GM18499 (cell line): Measurements from ENCODE around the gene STAT1.

ENCODE experiments used
- ATAC-seq: cut with Tn5 transposase; IDR thresholded peaks from one replicate; pipeline ENCODE4 v1.9.1; 2021; ENCODE audit warnings: moderate number of reproducible peaks; ENCODE audit not compliant: insufficient read depth, unreplicated experiment

Gene STAT1

DNA sequence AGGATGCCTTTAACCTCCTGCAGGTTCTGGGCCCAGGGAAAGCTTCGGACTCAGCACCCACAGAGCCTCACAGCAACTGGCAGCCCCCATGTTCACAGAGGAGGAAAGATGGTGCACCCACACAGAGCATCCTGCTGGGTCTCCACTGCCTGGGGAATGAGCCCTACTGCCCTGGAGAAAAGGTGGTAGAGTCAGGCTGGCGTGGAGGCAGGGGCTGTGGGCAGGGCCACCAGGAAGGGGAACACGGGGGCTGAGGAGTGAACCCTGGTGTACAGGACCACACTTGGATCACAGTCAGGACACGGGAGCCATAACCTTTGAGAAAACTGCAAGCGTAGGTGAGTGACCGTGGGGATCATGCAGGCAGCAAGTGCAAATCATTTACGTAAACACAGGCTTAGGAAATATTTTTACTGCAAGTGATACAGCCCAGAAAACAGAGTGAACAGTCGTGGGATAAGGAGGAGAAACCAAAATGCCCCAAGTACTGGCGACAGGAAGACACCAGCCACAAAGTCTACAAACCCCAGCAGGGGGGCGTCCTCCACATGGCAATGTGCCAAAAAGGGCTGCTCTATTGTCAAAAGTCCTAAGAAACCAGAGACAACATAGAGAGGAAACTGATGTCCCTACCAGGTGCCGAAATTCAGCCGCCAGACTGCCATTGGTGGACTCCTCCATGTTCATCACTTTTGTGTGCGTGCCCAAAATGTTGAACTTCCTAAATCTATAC, 27.6 kb downstream of the STAT1 start:
- ATAC-seq = no peak

DNA sequence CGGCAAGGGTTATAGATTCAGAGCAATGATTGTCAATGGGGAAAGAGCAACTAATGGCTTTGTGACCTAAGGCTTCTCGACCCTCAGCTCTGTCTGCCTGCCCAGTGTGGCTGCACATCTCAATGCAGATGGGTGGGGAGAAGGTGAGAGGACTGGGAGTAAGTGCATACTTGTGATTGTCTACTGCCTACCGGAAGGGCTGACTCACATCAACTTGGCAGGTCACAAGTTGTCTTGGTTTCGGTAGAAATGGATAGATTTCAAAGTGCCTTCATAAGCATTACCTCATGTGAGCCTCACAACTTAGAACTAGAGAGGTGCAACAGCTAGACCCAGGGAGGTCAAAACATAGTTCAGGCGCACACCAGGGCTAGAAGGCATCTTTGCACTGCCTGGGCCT, 29.4 kb downstream of the STAT1 start:
- ATAC-seq = no peak

DNA sequence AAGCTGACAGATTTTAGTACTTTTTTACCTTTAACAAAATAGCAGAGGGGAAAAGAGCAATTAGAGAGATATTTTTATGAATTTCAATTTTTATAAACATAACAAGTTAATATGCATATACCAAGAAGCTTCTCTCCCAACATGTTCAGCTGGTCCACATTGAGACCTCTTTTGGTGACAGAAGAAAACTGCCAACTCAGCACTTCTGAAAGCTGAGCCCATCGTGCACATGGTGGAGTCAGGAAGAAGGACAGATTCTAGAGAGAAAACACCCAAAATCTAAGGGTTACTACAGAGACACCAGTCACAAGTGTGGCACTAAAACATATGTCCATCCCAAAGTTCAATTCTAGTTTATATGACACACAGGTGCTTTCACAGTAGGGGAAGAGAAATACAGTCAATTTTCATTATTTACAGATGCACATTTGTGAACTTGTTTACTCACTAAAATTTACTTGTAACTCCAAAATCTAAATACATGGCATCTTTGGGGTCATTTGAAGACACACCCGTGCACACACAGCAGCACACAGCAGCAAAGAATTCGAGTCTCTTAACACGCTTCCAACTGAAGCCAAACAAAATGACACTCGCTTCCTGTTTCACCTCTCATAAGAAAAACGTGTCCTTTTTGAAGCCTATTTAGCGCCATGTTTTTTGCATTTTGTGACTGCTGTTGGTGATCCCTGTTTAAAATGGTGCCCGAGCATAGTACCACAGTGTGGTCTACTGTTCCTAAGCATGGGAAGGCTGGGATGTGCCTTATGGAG, 31.5 kb downstream of the STAT1 start:
- no peak for ATAC-seq

DNA sequence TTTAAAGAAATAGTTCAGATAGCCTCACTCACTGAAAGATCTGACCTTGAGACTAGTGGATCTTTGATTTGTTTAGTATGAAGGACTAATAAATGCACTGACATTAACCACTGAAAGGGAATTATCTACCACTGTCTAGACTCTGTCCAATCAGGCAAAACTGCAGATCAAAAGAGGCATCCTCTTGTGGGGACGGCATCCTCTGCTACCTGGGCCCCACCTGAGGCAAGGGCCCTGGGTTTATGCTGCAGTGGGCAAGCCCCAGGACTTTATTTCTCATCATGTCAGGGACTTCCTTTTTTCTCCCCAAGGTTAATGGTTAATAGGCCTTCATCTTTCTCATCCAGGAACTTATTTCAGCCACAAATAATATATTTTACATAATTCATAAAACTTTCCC, 32.2 kb downstream of the STAT1 start:
- no peak for ATAC-seq

DNA sequence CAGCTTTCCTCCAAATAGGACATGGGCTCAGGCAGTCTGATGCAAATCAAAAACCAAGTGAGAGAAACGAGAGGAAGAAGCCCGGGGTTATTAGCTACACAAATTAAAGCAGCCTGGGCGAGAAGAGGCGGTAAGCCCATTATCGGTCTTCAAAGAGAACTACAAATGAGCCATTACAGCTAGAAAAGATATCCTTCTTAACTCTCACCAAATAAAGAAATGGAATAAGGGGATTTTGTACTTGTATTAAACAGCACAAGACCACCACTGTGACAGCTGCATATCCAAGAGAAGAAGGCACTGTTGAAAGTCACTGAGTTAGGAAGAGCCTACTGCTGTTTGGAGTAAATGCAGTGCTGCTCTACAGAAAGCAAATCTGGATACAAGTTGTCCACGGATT, 32.6 kb downstream of the STAT1 start:
- ATAC-seq = no peak

DNA sequence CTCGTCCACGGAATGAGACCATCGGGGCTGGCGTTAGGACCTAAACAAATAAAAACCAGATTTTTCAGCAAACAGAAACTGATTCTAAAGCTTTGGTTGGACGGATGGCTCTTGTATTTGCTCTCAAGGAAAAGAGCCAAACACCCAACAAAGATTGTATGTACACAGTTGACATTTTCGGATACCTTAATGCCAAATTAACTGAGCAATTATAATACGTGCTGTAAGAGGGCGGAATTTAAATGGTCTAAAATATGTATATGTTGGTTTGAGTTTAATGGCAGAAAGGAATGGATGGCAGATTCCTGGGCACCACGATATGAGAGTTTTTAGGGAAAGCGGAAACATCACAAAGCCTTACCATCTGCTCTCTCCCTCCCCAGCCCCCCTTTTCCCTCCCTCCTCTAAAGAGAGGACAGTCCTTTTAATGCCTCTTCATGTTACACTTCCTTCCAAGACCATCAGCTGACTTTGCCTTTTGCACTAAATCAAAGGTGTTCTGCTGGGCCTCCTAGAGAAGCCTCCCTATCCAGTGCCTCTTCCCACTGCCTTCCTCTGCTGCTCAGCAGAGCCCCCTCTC, 33.3 kb downstream of the STAT1 start:
- ATAC-seq = no peak

DNA sequence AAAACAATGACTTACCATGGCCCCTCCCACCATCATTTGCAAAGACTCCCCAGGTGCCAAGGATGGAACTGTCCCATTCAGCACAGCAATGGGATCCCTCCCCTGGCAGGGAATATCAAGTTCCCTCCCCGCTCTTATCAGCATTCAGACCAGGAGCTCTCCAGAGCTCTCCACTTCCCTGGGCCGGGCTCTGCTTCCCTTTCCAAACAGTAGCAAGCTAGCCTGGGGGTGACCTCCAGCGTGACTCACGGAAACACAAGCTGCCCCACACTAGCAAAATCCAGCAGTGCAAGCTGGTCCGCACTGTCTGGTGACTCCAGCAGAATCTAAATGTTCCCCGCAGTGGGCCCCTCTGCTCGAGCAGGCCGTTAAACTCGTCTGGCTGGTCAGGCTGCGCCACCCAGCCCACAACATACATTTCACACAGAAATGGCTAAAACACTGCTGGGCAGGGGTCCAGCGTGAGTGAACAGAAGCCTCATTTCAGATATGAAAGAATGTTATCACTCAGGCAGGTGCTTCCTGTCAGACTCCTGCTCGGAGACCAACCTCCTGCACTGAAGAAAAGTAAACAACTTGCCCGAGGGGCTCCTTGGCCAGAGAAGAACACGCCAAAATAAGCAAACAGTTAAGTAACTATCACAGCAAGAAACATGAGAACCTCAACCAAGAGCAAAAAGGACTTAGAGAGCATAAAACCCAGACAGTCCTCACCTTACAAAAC, 33.9 kb downstream of the STAT1 start:
- no peak for ATAC-seq

DNA sequence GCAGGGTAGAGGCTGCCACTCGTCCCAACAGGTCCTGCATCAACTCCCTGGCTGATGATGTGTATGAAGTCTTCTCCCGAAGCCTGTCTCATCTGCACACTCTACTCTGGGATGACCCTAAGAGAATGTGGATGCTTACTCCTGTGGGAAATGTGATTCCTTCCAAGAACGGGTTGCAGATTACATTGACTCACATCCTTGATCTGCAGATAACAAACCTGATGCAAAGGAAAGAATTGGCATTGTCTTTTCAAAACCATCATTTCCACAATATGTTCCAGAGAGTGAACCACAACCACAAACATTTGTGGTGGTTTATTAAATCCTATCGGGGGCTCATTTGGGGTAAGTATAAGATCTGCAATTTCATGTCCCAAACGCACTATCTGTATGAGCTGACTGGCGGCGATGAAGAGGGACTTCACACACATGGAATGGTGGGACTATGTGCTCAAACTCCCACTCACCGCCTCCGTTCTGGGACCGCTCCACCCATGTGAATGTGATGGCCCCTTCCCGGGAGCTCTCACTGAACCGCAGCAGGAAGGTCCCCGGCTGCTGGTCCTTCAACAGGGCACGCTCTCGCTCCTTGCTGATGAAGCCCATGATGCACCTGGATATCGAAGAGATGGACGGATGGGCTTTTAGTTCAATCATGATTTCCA, 35.5 kb downstream of the STAT1 start:
- ATAC-seq = no peak

DNA sequence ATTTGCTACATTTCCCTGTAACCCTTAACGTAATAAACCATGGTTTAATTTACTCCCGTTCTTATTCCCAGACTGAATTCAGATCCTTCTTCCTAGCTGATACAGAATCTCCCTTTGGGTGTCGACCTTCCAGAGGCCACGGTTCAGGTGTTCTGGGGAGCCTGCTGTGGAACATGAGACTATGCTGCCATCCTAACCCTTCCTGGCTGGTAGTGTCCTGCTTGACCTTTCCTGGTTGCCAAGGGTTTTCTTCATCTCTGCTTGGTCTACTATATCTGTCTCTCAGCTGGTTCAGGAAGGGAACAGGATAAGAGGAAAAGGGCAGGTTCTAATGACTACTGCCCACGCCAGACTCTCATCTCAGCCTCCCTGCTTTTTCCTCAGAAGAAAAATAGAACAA, 36.5 kb downstream of the STAT1 start:
- no peak for ATAC-seq

DNA sequence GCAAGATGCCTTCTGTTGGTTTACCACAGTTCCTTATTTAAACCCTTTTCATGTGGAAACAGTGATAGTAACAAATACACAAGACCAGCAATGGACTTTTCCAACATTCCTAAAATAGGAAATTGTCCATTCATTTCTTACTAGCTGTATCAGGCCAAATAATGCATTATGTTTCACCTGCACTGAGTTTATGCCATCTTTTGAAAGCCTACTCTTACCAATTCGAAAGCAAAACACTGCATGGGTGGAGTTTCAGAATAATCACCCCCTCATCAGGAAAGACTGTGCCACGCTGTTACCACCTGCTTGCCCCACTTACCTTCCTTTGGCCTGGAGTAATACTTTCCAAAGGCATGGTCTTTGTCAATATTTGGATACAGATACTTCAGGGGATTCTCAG, 37.5 kb downstream of the STAT1 start:
- ATAC-seq = no peak

DNA sequence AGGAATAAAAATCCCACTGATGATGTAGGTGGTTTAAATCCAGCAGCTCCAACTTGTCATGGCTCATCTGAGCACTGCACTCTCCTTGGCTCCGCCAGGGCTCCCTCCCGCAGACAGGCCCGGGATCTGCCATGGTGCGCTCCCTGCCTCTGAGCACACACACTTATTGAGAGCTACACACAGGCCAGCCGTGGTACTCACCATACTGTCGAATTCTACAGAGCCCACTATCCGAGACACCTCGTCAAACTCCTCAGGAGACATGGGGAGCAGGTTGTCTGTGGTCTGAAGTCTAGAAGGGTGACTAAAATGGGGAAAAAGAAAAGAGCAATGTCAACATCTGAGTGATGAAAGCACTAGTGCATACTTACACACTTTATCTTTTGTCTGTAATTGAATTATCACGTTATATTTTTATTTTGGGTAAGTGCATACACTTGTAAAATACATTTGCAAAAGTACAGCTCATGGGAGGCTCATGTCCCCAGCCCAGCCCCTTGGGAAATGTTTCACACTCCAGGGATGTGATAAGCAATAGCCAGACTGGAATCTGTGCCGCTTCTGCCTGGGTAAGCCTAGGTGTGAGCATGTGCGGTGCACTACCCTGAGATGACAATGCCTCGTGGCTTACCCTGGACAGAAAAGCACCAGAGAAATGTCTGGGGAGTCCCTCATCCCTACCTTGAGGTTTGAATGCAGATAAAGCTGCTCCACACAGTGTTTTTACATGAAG, 39.2 kb downstream of the STAT1 start:
- no peak for ATAC-seq

DNA sequence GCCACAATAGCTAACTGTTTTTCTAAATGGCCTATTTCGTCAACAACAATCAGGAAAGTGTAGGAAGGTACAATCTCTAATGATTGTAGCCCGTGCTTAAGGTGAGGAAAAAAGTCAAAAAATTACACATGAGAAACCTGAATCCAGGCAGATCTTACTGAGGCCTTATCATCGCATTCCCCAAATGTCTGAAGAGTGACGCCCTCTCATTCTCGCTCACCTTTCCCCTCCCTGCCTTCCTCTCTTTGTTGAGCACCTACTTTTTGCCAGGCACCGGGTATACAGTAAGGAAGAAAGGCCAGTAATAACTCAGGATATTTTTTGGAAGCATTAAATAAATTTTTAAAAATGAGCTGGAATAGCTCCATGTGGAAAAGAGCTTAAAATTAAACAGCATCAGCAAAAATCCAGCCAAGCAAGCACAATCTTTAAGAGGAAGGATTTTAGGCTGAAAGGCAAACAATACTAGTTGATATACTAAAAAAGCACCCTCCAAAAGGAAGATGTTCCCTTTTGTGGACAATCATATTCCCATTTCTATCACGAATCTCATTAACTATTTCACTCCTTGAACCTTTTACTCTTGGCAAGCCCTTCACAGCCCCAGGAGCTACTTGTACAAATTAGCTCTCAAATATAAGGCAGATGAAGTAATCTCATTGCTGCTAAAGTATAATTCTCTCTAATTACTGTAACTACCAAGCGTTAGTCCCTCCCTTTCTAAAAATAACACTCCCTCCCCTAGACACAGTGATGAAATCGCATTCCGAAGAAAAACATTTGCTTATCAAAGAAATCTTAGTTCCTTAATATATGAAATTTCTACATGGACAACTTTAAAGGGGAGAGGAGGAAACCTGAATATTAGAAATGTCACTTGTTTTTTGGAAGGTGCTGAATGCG, 40.0 kb downstream of the STAT1 start:
- ATAC-seq = no peak

DNA sequence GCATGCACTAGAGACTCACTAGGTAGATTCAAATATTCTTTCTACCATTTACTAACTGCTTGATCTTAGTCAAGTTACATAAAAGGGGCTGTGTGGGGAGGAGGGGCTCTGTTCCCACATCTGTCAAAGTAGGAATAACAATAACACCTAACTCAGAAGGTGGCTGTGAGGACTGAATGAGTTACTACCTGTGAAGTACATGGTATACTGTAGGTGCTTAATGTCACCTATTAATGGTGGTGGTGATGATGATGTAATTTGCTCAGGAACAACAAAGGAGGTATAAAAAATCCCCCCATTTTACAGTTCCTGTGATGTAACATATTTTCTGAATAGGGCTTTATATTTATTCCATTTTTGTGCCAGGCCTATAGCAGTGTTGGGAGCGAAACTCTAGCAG, 40.7 kb downstream of the STAT1 start:
- no peak for ATAC-seq

DNA sequence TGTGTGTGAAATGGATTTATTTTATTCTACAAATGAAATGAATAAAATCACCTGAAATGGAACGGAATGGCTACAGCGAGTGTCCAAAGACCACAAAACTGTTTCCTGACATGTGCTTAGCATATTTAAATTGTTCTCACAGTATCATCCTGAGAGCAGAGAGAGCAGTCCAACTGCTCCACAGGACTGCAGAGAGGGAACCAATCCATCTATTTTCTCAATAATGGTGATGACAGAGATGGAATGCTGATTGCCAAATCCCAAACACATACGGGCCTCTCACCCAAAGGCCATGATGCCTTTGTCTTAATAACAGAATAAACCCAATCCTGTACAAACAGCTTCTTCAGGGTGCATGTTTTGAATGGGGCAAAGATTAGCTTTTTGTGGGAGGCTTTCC, 41.1 kb downstream of the STAT1 start:
- ATAC-seq = no peak

DNA sequence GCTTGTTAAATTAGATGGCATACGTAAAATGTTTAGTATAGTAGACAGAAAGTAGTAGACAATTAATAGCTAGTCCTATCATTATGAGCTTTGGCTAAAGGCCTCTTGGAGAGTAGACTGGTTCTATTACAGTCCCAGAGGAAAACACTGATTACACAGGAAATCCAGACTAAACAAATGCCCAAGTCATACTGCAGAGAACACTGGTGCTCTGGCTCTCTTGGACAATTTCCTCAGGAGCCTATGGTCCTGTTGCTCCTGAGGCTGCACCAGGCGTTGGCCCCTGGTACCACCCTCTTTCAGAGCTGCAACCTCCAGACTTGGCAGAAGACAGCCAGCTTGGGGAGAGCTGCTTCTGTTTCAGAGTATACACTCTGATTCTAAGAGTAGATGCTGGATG, 41.8 kb downstream of the STAT1 start:
- no peak for ATAC-seq

DNA sequence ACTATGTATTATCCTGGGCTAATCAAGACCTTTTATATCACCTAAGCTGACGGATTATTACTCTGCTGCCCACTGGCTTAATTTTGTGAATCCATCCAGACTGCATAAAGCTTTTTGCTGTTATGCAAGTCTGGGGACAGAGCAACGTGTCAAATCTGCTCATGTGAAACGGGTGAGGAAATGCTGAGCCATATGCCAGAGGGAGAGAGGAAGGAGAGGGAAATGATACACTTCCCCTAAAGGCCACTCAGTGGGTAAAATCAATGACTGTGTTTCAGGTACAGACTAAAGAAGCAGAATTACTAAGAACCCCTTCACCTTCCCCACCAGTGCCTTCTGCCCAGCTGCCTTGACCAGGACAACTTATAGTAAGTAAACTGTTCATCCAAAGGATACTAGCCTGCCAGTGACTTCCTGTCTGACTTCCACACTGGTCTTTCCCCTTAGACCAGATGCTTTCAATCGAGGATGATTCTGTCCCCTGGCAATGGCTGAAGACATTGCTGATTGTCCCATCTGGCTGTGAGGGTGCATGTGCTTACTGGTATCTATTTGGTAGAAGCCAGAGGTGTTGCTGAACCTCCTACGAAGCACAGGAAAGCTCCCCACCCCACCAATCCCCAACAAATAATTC, 43.0 kb downstream of the STAT1 start:
- ATAC-seq = no peak

DNA sequence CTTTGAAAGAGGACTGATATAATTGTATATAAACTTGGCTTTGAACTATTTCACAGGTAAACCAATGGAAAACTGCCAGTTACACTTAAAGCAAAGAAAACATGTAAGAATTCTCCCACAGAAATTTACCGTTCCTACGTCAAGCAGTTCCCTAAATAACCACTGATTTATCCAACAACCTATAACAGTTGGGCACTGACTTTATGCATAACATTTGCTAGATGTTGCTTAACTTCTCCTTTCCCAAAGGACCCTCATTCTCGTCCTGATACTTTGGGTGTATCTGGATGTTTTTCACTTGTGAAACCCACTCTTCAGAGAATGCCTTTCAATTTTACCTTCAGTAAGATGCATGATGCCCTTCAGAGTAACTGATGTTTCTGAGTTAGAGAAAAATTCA, 43.8 kb downstream of the STAT1 start:
- ATAC-seq = no peak

DNA sequence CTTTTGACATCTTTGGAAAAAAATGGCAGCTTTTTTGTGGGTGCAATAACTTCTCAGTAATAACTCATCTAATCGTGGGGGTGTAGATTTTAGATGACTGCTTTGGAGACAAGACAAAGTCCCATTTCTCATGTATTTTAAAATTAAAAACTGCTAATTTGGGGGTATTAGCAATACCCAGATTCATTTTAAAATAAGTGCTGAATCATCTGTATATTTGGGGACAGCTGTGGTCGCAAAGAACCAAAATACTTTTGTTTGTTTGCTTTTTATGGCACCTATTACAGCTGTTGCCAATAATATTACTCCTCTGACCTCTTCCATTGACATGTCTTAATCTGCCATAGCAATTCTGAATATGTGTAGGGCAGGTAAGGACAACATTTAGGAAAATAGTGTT, 45.4 kb downstream of the STAT1 start:
- ATAC-seq = no peak
